ENCODE results near the gene FAM20B.

The FAM20B gene

GRCh38 chr1:179053486-179053885 lies 27.8 kb downstream of the FAM20B start:
- DNase-seq: no peak

- no peak for DNase-seq
Measured at GRCh38 chr1:179055937-179056336, 30.2 kb downstream of the FAM20B start.

- no peak for DNase-seq
Measured at GRCh38 chr1:179058487-179059483, 33.1 kb downstream of the FAM20B start.

- no peak for DNase-seq
Measured at GRCh38 chr1:179061360-179062282, 35.9 kb downstream of the FAM20B start.

GRCh38 chr1:179066471-179066870 lies 40.8 kb downstream of the FAM20B start:
- DNase-seq: no peak

DNA sequence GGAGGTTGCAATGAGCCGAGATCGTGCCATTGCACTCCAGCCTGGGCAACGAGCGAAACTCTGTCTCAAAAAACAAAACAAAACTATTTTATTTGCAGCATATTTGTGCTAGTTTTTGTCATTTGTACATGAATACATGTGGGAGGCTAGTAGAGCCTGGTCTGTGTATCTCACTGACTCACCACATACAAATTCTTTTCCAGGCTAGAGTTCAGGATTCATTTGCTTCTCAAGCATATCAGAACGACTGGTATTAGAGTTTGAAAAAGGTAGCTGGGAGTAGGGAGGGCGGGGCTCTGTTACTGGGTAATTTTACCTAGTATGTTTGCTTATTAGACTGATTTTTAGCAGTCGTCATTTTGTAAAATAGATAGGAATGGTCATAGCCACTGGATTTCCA lies 51.7 kb downstream of the FAM20B start:
- no peak for DNase-seq

- DNase-seq: peak; percentile 56
Measured at GRCh38 chr1:179079113-179079761, 53.5 kb downstream of the FAM20B start.

GRCh38 chr1:179080866-179081686 lies 55.4 kb downstream of the FAM20B start:
- peak; percentile 39 for DNase-seq

DNA sequence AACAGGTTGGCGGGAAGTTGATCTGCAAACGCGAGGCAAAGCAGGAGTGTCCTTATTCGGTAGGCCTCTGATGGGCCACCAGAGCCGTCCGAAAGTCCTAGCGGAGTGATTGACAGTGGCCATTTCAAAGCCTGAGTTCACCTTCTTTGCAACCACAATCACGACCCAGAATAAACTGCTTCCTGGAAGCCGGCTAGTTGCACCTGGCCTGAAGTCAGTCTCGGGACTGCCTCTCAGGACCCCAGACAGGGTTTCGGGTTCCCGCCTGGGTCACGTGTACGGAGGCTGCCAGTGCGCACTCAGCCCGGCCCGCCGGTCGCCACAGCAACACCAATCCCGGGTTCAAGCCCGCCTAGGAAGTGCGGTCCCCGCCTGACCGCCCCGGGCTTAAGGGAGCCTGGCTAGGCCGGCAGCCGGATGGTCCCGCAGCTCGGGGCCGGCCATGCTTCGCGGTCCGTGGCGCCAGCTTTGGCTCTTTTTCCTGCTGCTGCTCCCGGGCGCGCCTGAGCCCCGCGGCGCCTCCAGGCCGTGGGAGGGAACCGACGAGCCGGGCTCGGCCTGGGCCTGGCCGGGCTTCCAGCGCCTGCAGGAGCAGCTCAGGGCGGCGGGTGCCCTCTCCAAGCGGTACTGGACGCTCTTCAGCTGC lies 56.1 kb downstream of the FAM20B start, which contains the start of gene TOR3A:
Gene TOR3A (plus strand): TSS at position 384 of the 646 bp plus-strand sequence. CDS start 59 bp downstream, at position 443.
- peak; percentile 81 for DNase-seq

DNA sequence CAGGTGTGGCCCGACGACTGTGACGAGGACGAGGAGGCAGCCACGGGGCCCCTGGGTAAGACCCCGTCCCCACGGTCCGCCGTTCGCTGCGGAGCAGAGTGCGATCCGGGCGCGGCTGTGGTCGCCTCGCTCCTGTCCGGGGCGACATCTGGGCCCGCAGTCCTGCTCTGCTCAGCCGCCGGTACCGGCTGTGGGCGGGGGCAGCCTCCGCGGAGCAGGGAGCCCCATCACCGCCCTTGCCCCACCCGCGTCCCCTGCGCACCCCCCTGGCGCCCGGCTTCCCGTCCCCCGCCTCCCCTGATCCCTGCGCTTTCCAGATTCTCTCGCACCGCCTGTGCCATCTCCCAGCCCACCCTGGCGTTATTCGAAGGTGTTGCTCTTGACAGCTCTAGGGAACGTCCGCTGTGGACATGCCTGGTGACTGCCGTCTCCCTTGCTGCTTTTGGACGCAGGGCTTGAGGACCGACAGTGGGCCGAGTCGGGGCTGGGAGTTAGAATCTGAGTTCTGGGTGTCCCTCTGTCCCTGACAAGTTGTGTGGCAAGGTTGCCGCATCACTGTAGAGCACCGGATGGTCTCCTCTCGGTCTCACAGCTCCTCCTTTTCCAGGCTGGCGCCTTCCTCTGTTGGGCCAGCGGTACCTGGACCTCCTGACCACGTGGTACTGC lies 56.8 kb downstream of the FAM20B start:
- DNase-seq: peak; percentile 31

DNA sequence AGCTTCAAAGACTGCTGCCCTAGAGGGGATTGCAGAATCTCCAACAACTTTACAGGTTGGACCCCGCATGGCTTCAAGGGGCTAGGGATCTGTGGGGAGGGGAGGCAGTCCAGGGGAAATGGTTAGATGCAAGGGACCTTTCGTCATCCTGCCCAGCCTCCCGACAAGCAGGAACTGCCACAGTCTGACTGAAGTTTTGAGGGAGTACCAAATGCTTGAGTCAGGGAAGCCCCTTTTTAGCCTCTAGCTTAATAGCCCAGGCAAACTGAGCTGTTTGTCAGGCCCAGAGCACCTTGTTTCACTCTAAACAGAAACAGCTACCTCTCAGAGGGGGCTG lies 57.3 kb downstream of the FAM20B start:
- peak; percentile 14 for DNase-seq

GRCh38 chr1:179083533-179083932 lies 57.8 kb downstream of the FAM20B start:
- DNase-seq: no peak

- DNase-seq: no peak
Measured at GRCh38 chr1:179087665-179088064, 62.0 kb downstream of the FAM20B start.

DNA sequence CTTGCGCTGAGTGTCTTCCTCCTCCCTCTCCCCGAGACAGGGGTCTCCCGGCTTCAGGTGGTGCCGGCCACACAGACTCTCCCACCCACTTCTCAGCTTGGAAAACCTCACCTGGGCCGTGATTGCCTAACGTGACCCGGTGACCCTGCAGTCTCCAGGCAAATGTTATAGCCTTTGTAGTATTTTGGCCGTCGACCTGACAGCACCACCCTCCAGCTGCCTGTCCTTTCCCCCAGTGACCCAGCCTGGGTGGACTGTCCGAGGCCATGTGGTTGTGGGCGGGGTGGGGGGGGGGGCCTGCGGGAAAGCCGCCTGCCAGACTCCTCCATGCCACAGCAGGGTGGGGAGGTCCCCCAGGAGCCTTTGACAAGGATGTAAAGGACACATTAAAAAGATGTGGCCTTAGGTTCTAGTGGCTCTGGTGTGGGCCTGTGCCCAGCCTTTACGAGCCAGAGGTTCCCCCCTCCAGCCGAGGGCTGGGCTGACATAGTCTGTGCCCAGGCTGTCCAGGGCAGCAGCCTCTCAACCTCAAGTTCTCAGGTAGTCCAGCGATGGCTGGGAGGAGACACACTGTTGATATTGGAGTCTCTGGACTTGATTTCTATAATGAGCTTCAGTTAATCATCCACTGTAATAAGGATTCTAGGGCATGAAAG lies 64.3 kb downstream of the FAM20B start:
- no peak for DNase-seq

DNA sequence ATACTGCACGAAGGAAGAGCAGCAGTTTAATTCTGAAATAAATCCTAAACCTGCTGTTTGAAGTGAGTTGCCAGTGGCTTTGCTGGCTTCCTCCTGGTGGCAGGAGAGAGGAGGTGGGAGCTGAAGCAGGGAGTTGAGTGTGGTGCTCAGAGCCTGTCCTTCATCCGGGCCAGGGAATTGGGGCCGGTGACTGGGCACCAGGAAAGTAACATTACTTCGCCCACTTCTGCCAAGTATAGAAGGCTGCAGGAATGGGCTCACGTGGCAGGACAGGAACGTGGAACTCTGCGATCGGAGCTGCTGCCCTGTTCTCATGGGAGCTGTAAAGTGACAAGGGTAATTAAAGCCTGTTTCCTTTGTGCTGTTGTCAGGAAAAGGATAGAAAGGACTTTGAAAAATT lies 64.8 kb downstream of the FAM20B start:
- no peak for DNase-seq

- no peak for DNase-seq
Measured at GRCh38 chr1:179090923-179091322, 65.2 kb downstream of the FAM20B start.

- DNase-seq: no peak
Measured at GRCh38 chr1:179091691-179092165, 66.0 kb downstream of the FAM20B start.

GRCh38 chr1:179092896-179093461 lies 67.3 kb downstream of the FAM20B start:
- DNase-seq: no peak

DNA sequence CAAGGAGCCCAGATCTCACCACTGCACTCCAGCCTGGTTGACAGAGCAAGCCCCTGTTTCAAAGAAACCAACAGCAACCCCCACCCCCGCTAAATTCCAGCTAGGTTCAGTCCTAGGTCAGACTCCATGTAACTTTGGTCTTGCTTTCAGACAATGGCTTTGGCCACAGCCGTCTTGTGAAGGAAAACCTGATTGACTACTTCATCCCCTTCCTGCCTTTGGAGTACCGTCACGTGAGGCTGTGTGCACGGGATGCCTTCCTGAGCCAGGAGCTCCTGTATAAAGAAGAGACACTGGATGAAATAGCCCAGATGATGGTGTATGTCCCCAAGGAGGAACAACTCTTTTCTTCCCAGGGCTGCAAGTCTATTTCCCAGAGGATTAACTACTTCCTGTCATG lies 69.1 kb downstream of the FAM20B start:
- no peak for DNase-seq

- no peak for DNase-seq
Measured at GRCh38 chr1:179095377-179095776, 69.7 kb downstream of the FAM20B start.
